ENCODE results near the gene BATF.

DNA sequence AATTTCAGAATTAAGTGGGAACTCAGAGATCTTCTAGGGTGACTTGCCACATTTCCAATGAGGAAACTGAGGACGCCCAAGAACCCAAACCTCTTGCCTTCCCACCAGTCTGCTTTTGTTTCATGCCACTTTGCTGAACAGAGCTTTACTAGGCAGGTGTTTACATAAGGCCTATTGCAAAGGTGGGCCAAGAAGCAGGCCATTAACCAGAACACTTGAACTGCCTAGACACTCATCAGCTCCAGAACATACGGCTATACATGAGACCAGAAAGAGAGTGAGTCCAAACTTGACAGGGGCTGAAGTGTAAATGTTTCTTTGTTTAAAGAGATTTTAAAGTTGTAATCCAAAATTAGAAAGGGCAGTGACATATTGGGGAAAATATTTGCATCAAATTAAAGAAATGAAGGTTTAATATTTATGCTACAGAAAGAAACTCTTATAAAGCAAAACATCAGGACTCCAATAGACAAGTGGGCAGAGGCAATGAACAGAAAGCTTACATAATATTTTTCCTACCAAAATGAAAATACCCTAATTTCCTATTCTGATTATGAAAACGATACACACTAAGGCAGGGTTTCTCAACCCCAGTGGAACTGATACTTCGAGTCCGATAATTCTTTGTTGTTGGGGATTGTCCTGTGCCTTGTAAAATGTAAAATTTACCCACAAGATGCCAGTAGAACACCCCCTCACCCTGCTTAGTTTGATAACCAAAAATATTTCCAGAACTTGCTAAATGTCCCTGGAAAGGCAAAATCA lies 11.7 kb downstream of the BATF start:
- TF ChIP-seq GATA2 (IDR thresholded peaks at IDR 0.05; ENCODE audit: low read depth, low read length) (no peak), GATA3 (IDR thresholded peaks at IDR 0.05; ENCODE audit: low read depth, low read length) (no peak)
